ENCODE results near the gene HDAC7.
"Not testable (repeated sequence)": the region's sequence is repeated elsewhere in the genome, so short reads cannot be mapped to it uniquely, and the experiment has no call there.

Gene HDAC7

DNA sequence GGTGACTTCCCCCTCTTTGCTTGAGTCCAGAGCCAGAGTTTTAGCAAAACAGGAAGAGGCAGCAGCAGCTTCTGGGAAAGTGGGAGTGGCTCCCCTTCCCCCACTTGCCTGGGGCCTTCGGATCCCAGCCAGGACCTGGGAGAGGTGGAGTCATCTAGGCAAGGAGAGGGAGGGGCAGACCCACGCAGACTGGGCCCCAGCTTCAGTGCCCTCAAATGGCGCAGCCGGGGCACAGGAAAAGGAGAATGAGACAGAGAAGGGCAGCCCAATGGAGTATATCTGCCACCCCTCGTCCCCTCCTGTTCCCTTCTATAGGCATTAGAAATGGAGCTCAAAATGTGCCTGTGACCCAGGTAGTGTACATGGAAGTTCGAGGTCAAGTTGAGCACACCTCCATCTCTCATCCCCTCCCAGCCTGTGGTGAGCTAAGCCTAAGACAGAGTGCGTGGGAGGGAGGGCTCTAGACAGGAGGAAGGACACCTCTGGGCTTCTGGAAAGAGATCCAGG is 9.3 kb upstream of the HDAC7 start:
- no peak for DNase-seq (ENCODE audit: low read depth in 2 of 2)

GRCh38 chr12:47828008-47828975 is 8.6 kb upstream of the HDAC7 start:
- no peak for DNase-seq (ENCODE audit: low read depth in 2 of 2)

DNA sequence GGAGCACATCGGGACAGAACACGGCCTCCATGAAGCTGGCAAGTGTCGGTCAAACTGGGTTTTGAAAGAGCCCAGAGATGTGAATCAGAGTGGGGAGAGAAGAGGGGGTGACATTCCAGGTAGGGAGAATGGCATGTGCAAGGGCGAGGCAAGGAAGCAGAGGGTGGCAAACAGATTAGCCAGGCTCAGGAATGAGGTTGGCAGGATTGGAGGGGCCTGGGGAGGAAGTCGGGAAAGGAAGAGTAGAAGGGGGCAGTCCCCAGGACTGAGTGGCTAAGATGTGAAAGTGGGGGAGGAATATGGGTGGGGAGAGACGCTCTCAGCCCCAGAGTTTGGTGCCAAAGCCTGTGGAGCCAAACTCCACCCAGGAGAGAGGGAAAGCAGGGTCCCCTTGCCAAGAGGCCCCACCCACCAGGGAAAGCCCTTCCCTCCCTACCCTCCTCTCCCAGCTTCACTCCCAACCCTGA is 5.5 kb upstream of the HDAC7 start:
- no peak for DNase-seq (ENCODE audit: low read depth in 2 of 2)

GRCh38 chr12:47824635-47825034 is 4.9 kb upstream of the HDAC7 start:
- no peak for DNase-seq (ENCODE audit: low read depth in 2 of 2)

DNA sequence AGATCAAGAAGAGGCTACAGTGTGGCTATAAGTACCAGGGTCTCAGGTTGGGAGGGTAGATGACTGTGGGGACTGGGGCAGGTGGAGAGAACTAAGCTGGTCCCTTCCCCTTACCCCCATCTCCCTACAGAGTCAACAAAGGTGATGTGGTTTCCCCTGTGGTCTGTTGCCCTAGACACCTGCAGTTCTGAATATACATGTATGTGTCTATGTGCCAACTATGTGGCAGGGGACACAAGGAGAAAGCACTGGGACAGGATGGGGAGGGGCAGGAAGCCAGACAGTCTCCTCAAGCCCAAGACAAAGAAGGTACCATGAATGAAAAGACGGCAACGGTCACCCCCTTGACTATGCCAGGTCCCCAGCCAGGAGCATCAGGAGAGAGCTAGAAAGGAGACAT is 4.5 kb upstream of the HDAC7 start:
- no peak for DNase-seq (ENCODE audit: low read depth in 2 of 2)

GRCh38 chr12:47823422-47824086 is 3.9 kb upstream of the HDAC7 start:
- no peak for DNase-seq (ENCODE audit: low read depth in 2 of 2)

DNA sequence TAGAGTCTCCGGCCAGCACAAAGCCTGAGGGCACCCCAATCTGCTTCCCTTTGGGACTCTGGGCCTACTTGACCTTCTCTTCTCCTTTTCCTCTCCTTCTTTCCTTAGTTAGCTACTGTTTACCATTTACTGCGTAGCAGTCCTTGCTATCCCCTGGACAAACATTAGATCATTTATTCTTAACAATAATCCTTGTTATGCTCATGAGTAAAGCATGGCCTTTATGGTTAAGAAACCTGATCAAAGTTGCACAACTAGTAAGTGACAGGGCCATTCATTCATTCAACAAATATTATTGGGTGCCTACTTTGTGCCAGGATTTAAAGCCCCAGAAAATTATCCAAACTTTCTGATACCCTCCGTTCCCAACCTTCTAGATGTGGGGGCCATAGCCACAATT is 3.2 kb upstream of the HDAC7 start:
- DNase-seq (ENCODE audit: low read depth in 2 of 2): no peak

GRCh38 chr12:47822401-47822800 is 2.7 kb upstream of the HDAC7 start:
- DNase-seq (ENCODE audit: low read depth in 2 of 2): no peak

GRCh38 chr12:47821346-47821706 is 1.6 kb upstream of the HDAC7 start:
- no peak for DNase-seq (ENCODE audit: low read depth in 2 of 2)

DNA sequence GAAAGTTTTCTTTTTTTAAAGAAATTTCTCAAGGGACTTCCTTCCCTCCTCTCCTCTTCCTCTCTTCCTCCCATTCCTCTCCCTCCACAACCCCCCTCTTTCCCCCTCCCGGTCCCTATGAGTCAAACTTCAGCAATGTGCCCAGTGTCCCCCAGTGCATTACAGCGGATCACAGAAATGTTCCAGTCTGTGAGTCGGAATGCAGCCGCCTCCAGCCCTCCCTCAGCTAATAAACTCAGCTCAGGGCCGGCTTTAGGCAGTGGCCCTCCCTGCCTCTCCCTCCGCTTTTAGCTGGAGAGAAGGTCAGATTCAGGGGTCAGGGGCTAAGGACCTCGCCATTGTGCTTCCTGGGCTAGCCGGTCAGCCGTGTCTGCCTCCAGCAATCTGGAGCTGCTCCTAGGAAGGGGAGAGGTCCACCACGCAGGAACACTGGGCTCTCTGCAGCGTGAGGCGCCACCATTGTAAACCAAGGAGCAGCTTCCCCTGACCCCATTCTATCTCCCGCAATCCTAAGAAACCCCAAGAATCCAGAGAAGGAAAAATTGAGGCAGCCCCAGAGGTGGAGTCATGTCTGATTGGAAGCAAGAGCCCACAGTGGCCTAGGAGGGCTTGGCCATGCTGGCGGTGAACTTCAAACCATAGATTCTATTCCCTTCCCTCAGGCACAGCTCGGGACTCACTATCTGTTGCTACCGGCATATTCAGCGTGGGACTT is 1.1 kb upstream of the HDAC7 start:
- no peak for DNase-seq (ENCODE audit: low read depth in 2 of 2)

GRCh38 chr12:47819138-47819895 is 386 bp downstream of the HDAC7 start:
- DNase-seq (ENCODE audit: low read depth in 2 of 2): no peak

DNA sequence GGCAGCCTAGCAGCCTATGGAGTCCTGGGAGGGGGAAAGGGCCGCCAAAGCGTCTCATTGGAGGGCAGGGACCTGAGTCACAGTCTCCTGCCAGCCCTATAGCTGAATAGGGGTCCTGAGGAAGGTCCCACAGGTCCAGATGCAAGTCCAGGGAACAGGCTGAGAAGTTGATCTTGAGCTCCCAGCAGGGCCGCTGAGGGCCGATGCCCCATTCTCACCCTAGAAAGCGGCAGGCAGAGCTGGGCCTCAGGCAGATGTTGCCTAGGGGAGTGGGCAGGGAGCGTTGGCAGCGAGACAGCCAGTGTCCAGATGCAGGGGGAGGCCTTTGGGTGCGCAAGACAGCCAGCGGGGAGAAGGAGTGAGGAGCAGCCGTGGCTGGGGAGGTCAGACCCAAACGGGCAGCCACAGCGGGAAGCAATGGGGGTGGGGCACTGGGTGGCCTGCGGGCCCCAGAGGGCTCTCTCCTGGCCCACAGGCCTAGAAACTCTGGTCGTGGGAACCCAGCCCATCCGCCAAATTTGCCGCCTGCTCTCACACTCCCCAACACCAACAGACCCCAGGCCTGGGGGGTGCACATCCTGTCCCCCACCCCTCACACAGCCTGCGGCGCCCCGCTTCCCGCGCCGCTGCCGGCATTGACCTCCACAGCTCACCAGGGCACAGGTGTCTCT is 1.1 kb downstream of the HDAC7 start:
- no peak for DNase-seq (ENCODE audit: low read depth in 2 of 2)

DNA sequence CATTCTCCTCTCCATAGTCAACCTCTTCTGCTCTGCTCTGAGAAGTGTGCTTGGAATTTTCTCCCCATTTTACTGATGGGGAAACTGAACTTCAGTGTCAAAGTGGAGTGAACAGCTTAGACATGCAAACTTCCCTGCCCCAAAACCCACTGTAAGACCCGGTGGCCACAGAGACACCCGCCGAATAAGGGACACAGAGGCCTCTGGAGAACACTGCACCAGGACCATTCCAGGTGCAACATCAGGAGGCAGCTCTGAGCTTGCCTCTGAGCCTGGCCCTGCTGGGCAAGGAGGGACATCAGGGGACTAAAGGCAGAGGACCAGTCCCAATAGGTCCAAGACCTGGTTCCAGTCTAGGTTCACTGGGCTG is 1.7 kb downstream of the HDAC7 start:
- no peak for DNase-seq (ENCODE audit: low read depth in 2 of 2)

GRCh38 chr12:47817272-47818006 is 2.3 kb downstream of the HDAC7 start:
- no peak for DNase-seq (ENCODE audit: low read depth in 2 of 2)

GRCh38 chr12:47816403-47817271 is 3.1 kb downstream of the HDAC7 start:
- no peak for DNase-seq (ENCODE audit: low read depth in 2 of 2)

DNA sequence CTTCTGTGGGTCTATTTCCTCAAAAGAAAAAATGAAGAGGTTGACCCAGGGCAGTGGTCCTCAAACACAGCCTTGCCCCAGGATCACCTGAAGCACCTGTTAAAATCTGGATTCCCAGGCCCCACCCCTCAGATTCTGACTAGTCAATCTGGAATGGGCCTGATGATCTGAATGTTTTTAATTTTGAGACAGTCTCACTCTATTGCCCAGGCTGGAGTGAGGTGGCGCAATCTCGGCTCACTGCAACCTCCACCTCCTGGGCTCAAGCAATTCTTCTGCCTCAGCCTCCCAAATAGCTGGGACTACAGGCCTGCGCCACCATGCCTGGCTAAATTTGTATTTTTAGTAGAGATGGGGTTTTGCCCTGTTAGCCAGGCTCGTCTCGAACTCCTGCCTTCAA is 4.3 kb downstream of the HDAC7 start:
- DNase-seq (ENCODE audit: low read depth in 2 of 2): not testable (repeated sequence)

- no peak for DNase-seq (ENCODE audit: low read depth in 2 of 2)
Measured at GRCh38 chr12:47814539-47815170, 5.0 kb downstream of the HDAC7 start.

- no peak for DNase-seq (ENCODE audit: low read depth in 2 of 2)
Measured at GRCh38 chr12:47813511-47814196, 6.0 kb downstream of the HDAC7 start.

Data from activated CD8-positive, alpha-beta memory T cell treated with anti-CD3 and anti-CD28 coated beads for 4 hours (primary cell).